HG03378 (cell line): ENCODE measurements around the gene USP6NL.

Experiments
- ATAC-seq: cut with Tn5 transposase; IDR thresholded peaks from one replicate; pipeline ENCODE4 v1.9.1; 2021; ENCODE audit warnings: mild to moderate bottlenecking, moderate library complexity; ENCODE audit not compliant: unreplicated experiment

The USP6NL gene

DNA sequence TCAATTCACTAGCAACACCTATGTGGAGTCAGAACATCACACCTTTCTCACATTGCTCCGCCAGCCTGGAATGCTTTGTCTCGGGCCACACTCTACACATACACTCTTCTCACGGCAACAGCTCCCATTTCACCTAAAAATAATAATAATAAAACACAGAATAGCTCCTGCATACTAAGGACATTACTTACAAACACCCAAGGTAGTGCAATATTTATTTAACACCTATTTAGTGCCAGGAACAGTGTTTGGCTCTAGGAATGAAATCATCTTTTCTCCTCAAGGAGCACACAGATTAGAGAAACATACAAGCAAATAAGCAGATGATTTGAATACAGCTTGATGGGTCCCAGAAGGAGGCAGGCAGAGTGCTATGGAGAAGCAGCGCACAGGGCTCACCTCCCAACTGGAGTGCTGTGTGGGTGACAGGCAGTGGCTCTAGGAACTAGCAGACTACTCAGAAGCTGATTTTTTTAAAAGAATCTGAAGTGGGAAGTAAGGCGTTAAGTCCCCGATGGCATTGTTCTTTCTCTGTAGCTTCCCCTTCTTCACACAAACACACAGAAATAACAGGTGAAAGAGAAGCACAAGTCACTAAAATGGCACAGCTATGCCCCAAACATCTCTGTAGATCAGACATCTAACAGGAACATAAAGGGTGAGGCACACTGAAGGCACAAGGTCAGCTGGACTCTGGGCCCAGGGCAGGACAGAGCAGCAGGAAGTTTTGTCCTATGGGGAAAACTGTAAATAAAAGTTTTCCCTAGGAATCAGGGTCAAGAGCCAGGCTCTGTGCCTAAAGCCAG lies 16.7 kb downstream of the USP6NL start:
- ATAC-seq, result no peak

DNA sequence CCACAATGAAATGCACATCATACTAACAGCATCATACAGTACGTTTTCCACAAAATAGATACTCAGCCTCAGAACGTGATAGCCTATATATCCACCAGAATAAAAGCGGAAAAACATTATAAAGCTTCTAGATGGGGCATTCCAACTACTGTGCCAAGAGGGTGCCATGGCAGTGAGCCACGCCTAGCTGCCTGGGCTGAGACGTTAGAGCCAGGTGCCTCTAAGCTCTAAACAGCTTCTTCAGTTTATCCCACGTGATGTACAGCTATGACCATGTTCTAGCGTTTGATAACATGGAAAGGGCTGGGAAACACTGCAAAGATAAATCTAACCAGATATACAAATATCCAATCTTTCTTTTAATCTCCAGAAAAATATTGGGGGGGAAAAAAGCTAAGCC lies 17.8 kb downstream of the USP6NL start:
- no peak for ATAC-seq

DNA sequence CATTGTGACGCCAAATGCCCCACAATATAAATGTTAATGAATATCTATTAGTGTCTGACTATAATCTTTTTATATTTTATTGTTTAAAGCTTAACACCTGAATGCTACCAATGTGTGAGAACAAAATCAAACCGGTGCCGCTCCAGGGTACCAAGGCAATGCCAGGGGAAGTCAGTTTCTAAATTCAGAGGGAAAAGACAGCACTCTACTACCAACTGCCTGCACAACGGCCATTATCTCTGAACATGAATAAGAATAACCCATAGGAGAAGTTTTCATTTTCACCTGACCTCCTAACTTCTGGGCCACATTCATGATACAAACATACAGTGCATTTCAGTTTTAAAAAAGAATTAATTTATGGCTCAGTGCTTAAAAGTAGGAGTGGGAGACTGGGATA lies 21.7 kb downstream of the USP6NL start:
- no peak for ATAC-seq

DNA sequence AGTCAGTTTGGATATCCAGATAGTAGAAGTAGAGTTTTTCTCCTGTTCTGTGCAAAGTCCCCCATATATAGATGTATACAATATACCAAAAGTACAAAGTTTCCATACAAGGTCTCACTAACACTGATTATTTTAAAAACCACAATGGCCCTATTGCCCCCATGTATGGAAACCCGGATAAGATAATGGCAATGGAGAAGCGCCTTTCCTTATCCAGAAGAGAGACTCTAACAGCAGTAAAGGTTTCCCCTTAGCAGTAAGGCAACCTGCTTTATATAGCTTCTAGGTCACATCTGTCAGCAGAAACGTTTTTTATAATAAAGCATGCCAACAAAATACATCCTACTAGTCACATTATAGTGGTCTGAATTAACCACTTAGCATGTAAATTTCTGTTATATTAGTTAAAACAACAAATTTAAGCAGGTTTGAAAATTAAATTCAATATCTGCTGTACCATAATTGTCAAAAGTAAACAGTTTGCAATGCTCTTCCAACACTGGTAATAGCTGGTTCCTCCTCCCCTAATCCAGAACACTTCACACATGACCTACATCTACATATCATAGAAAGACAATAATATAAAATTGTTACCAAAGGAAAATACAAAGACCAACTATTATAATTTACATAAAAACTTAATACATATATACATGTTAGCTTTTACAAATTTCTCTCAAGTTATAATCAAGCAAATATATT lies 22.4 kb downstream of the USP6NL start:
- no peak for ATAC-seq

DNA sequence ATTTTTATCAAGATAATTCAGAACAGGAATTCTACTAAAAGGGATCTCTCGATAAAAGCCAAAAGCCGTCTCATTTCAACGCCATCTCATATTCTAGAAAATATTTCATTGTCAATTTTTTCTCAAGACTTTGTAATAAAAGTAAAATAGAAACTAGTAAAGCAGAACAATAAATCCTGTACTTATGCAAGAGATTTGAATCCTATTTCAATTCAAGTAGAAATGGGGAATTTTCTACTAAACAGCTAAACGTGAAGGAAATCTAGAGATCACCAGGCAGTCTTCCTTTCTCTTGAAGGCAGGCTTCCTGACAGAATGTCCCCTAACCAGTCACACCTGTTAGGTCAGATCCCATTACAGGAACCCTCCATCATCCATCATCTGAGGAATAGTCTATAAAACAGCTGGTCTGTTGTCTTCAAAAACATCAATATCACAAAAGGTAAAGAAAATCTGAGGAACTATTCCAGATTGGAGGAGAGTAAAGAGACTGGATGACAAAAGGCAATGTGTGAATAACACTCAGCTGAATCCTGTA lies 23.7 kb downstream of the USP6NL start:
- ATAC-seq, result no peak

DNA sequence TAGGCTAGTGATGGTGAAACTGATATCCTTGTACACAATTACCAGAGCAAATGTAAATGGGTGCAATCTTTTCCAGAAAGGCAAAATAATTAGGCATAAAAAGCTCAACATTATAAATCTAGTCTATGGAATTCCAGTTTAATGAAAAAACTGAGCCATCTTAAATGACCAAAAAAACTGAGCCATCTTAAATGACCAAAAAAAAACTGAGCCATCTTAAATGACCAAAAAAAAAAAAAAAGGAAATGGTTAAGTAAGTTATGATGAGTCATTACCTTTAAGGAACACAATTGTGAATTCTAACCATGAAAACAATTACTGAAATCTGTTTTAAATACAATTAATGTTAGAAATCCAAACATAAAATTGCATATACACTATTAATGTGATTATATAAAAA lies 25.3 kb downstream of the USP6NL start:
- no peak for ATAC-seq

DNA sequence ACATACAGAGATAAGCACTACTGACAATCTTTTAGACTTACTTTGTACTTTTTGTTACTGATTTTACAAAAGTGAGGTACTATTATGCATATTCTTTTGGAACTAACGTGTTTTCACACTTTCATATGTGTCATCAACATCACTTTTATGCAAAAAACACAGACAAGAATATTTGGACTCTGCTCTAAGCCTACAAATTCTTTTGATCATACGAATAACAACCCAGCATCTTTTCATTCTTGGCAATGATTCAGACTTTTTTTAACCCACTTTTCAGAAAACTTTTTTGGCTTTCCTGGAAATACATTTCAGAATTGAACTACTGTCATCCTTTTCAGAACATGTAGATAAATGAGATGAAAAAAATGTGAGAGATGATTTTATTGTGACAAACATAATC lies 30.2 kb downstream of the USP6NL start:
- ATAC-seq, result no peak

DNA sequence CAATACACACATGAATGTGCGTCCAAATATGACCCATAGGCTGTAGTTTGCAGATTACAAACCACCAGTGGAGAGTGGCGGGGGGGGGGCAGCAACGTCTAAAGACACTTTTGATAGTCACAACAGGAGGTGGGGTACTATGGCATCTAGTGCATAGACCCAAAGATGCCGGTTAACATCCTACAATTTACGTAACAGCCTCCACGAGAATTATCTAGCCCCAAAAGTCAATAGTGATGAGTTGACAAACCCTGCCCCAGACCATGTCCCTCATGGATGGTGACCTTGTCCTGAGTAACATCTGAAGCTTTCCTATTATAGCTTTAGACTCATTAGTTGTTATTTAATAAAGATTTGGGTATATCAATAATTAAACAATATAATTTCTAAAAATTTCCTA lies 31.6 kb downstream of the USP6NL start:
- no peak for ATAC-seq

DNA sequence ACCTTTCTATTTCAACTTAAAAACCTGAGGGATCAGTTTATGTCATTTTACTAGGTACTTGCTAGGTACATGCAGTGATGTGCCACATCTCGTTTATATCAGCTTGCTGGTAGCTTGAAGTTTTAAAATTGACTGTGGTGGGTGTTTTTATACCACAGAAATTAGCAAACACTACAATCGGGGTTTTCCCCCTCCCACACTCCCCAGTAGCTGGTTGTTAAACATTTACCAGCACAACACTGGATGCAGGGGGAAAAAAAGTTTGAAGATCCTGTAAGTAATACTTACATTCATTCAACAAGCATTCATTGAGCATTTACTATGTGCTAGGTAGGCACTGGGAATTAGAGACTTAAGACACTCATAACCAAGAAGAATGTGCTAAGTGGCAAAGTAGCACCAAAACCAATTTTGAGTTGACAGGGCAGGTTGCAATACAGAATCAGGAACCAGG lies 32.6 kb downstream of the USP6NL start:
- peak; percentile 60 for ATAC-seq

DNA sequence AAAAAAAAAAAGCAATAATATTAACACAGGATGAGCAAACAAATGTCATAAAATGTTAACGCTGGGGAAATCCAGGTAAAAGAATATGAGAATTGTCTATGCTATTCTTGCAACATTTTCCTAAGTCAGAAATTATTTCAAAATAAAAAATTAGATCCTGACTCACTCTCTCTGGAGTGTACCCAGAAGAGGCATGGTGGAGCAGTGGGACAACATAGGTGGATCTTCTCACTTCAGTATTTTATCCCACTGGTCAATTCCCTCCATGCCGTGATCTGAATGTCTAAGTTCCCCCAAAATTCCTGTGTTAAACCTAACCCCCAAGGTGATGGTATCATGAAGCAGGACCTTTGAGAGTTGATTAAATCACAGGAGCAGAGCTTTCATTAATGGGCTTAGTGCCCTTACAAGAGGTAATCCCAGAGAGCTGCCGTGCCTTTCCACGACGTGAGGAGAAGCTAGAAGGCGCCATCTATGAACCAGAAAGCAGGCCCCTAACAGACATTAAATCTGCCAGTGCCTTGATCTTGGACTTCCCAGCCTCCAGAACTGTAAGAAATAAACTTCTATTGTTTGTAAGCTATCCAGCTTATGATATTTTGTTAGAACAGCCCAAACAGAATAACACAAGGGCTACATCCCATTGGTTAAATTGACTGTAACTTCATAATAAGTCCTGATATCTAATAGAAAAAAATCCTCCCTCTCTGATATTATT lies 35.2 kb downstream of the USP6NL start:
- ATAC-seq, result no peak

DNA sequence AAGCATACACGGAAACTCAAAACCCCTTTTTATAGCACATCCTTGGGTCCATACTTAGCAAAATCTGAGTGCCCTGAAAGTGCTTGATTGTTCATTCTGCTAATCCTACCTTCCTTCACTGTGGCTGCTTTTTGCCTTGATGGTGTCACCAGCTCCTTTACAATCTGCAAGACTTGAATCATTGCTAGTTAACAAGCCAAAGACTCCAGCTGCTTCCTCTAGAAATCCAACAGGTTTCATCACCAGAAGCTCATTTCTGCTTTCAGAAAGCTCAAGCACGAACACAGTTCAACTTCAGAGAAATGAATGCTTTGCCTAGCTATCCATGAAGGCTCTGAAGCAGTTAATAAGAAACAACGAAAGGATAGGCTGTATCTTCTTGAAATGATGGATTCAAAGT lies 38.0 kb downstream of the USP6NL start:
- ATAC-seq, result peak; percentile 47

DNA sequence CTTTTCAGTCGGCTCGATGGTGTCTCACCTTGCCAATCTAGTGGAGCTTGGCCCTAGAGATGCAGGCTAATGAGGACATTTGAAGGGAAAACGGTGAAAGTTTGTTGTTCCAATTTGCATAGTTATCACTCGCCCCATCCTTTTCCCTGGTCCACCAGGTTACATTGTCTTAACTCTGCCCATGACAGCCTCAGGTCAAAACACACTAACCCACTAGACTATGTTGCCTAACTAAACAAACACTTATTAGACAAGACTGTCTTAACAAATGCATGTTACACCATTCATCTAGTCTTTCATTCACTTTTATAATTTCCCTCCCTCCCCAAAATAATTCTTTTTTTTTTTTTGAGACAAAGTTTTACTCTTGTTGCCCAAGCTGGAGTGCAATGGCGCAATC lies 40.7 kb downstream of the USP6NL start:
- ATAC-seq, result no peak

DNA sequence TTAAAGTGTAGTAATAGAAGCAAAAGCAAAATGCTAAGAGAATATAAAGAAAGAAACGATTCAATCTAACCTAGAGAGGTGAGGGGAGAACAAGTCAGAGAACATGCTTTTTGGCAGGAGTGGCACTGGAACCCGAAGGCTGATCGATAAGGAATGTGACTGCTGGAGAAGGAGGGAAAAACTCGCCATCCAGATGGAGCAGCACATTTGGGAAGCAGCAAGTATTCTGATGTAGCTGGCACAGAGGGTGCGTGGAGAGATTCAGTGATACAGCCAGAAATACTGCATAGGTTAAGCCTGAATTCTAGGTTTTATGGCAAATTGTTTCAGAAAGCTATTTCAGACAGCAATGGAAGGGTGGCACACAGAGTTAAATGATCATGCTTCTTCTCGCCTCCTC lies 42.0 kb downstream of the USP6NL start:
- ATAC-seq, result no peak

DNA sequence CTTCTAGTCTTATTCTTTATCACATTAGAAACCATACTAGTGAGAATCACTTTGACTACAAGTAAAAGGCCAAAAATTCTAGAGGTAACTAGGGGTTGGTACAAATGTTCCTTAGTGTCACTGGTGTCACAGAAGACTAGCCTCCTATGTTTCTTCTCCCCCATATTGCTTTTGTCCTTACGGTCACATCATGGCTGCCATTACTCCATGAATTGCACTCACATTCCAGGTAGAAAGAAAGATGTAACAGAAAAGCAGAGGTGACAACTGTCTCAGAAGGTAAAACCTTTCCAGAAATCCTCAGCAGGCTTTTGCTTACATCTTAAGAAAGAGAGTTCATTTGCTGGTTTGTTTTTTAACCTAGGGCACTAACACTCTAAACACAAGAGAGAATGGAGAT lies 42.9 kb downstream of the USP6NL start:
- ATAC-seq, result no peak

DNA sequence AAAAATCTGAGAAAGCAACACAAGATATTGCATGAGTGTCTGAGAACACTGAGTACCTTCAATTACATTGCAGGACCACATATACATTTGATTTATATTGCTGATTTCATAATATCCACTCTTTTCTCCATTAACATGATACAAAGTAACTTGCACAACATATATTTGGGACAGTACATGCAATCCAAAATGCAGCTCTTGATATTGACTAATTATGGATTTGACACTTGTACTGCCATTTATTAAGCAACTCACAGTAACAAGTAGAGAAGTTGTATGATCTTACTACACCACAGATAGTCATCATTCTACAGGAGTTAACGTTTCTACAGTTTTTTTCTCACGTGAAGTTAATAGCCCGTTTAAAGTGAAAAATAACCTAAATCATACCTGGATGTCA lies 46.7 kb downstream of the USP6NL start:
- ATAC-seq, result no peak

DNA sequence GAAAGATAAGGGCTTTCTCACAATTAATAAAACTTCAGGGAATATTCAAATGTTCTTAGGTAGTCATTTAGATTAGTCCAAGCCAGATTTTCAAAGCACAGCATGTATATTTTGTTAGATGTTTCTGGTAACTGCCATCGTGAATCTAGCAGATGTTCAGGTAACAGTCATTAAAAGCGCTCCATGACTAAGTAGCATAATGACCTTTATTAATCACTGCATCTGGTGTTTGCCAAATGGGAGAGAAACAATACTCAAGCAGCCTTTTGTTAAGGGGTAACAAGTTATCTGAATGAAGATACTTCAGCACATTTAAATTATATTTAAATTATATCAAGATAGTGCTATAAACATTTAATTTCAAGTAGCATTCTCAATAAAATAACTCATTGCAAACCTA lies 47.5 kb downstream of the USP6NL start:
- no peak for ATAC-seq

DNA sequence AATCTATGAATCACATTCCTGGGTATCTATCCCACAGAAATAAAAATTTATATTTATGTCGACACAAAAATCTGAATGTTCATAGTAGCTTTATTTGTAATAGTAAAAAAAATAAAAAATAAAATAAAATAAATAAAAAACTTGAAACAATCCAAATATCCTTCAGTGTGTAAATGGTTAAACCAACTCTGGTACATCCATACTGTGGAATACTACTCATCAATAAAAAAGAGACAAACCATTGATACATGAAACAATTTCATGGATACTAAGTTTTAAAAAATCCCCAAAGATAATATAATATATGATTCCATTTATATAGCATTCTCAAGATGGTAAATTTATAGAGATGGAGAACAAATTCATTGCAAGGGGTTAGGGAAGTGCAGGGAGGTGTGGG lies 48.6 kb downstream of the USP6NL start:
- no peak for ATAC-seq

DNA sequence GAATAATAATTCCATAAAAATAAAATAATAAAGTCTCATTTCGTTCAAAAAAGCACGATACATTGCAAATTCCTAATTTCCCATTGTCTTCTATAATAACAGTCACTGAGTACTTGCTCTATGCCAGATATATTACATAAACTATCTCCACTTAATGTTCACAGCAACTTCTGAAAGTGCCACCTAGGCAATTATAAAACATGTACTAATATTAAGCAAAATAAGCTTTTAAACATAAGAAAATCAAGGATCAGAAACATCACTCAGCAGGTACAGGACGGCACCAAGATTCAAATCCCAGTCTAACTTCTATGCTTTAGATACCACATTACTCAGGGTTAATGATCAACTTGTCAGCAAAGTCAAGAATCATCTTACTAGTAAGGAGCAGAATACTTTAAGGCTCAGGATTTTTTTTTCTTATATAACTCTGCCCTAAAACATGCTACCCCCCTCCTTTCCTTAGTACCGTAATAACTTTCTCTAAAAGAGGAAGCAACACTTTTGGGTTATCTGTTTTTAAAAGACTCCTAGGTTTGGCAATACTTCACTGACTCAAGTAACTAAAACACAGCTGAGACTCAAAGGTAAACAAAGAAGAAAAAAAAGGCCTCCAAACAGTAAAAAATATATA lies 51.3 kb downstream of the USP6NL start:
- ATAC-seq, result peak; percentile 75

DNA sequence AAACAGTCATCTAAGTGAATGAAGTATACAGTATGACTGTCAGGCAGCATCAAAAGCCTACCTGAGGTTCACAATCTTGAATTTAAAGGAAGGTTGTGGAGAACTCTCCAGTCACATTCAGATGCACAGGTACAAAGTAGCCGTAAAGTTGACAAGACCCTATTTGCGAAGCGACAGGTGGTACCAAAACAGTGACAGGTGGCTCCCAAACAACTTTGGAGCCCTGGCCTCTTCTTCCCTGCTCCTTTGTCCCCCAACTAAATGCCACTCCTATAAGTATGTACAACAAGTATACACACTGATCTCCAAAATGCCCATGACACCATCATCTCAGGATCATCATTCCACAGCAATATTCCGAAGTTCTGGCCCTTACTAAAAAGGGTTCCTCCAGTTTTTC lies 53.5 kb downstream of the USP6NL start:
- ATAC-seq, result no peak

DNA sequence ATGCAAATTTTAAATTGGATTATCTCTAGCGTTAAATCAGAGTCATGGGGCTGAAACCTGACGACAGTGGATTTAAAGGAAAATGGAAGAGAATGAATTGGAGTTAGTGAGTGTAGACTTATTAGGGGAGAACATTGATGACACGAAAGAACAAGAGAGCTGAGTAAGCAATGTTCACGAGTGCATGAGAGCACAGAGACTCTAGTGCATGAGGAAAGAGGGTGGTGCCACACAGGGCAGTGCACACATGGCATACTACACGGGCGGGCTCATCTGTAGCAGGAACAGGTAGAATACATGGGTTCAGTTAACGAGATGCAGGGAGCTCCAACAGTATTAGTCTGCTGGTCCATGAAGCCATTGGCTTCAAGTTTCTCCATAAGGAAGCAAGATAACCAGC lies 53.9 kb downstream of the USP6NL start:
- no peak for ATAC-seq

DNA sequence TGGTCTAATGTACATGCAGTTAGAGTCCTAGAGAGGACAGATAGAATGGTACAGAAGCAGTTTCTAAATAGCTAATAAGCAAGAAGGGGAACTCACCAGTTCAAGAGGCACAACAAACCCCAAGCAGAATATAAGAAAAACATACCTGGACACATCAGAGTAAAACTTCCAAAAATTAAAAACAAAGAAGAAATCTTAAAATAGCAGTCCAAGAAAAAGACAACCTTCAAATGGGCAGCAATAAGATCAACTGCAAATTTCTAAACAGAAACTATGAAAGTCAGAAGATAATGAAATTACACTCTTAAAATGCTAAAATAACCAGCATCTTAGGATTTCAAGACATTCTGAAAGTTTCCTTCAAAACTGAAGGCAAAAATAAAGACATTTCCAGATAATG lies 55.9 kb downstream of the USP6NL start:
- ATAC-seq, result no peak
